ENCODE results near the gene CYP1A2.

- TF ChIP-seq CTCF (IDR thresholded peaks at IDR 0.05) (no peak), POLR2A (IDR thresholded peaks at IDR 0.05) (no peak)
Observed at GRCh38 chr15:74769463-74770025, 20.9 kb downstream of the CYP1A2 start.

All from ovary (tissue), 3 donors.